HG03442 (cell line): ENCODE measurements around the gene CRKL.
"Not testable (repeated sequence)": the region's sequence is repeated elsewhere in the genome, so short reads cannot be mapped to it uniquely, and the experiment has no call there.

Experiments
- ATAC-seq: cut with Tn5 transposase; IDR thresholded peaks from one replicate; pipeline ENCODE4 v1.9.1; 2021; ENCODE audit warnings: mild to moderate bottlenecking, moderate library complexity; ENCODE audit not compliant: unreplicated experiment

CRKL gene, protein sequence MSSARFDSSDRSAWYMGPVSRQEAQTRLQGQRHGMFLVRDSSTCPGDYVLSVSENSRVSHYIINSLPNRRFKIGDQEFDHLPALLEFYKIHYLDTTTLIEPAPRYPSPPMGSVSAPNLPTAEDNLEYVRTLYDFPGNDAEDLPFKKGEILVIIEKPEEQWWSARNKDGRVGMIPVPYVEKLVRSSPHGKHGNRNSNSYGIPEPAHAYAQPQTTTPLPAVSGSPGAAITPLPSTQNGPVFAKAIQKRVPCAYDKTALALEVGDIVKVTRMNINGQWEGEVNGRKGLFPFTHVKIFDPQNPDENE

DNA sequence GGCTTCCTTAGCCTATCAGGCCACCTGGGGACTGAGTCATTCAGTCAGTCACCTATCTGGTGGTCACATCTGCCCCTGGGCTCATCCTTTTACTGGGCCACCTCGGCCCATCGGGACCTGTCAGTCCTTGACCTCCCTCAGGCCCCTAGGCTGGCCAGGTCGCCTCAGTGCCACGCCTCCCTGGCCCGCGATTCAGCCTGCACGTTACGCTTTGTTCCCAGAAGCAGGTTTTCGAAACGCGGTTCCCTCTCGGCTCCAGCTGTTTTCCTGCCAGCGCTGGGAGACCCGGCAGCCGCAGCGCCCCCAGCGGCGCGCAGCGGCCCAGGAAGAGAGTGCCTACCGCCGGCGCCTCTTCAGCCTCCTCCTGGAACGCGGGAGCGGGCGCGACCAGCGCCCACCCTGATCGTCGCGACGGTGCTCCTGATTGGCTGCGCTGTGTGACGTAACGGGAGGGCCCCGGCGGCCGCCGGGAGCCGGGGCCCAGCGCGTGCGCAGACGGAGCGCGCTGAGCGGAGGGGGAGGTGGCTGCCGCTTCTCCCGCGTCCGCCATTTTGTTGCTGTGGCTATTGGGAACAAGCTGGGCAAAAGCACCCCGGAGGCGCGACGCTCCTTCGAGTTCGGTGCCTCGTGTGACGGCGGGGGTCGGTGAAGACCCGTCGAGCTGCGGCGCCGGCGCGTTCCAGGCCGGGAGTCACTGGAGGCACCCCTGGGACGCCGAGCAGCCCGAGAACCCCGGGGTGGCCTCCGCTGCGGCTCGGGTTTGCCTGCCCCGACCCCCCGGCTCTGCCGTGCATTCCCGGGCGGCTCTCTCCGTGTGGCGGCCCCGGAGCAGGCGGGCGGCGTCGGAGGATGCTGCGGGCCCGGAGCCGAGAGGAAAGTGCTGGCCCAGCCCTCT, at the start of gene CRKL:
TSS of gene CRKL (plus strand) at position 492 of the 895 bp plus-strand sequence. CDS start 528 bp downstream, outside the sequence.
- peak; percentile 92 for ATAC-seq

DNA sequence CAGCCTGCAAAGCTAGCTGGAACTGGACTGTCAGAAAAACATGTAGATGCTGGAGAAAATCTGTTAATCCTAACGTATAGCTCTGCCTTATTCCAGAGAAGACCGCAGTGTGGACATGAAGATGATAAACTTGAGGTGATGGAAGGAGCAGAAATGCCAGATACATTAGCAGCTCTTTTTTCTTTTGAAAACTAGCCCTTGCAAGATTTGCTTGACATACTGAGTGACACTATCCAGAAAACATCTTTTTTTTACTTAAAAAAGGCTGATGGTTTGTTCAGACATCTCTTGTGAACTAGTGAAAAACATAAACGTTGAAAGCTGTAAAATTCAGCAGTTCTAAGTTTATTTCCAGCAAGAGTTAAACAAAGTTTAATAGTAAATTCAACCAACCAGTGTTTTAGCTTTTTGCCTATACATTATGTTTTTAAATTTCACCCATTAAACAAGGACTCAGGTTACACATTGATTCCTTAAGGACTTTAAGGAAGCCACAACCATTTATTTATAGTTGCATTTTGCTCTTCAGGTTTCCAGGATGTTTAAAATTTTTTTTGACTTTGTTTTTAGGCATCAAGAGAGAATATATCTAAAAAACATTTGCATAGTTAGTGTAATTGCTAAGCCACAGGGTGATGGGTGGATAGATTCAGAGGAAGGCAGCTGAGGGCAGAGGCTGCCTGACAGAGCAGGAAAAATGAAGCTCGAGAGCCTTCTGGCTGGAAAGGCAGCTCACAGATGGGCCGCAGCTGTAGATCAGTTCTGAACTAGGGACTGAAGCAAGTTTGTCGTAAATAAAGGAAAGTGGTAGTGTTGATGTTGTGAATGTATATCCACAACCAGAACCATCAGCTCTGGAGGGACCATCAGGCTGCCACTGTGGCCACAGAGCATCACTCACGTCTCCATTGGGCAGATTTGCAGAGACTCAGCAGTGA, 48.9 kb upstream of the CRKL start:
- no peak for ATAC-seq

DNA sequence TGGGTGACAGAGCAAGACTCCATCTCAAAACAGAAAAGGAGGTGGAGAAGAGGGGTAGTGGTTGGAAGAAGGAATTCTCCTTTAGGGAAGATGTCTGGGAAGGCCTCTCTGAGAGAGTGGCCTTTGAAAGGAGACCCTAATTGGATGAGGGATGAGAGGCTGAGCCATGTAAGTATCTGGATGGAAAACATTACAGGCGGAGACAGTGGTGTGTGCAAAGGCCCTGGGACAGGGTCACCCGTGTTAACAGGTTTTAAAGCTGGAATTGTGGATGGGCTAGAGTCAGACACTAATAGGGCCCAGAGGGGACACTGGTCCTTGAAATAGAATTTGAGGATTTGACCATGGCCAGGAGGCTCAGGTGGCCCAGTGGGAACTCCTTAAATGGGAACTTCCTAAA, 48.0 kb upstream of the CRKL start:
- ATAC-seq: no peak

DNA sequence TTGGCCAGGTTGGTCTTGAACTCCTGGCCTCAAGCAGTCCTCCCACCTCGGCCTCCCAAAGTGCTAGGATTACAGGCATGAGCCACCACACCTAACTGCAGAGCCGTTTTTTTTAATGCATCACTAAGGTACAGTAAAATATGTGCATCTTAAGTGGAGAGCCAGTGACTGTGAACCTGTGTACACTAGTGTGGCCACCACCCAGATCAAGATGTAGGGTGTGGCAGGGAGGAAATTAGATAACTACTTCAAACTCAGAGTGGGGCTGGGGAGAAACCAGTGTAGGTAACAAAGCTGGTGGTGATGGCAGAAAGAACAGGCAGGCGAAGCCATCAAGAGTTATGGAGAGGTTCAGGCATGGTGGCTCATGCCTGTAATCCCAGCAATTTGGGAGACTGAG, 44.0 kb upstream of the CRKL start:
- no peak for ATAC-seq

DNA sequence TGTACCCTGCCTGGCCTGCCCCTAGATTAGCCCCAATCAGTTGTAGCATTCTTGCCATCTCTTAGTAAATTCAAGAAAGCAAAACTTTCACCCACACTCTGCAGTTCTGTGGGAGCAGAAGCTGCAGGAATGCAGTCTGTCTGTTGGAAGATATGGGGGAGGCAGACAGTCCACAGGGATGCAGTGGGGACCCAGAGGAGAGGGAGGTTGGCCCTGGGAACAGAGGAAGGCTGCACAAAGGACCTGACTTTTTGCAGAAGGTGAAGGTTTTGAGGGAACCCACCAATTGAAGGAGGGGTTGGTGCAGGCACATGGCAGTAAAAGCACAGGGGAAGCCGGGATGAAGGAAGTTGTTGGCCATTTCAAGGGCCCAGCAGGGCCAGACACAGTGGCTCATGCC, 41.9 kb upstream of the CRKL start:
- no peak for ATAC-seq

DNA sequence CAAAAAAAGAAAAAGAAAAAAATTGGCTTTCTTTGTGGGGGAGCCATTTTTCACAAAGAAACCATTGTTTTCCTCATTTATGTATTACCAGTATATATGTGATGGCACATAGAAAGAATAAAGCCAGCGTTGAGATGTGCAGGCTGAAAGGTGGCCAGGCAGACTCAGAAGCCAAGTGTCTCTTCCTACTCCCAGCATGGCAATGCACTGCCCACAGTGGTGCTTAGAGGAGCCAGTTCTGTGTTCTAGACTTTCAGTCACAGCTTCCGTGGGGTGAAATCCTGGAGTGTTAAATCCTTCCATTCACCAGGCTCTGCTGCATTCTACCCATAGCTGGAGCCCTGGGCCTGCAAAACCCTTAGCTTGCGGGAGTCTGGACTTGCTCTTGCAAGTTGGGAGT, 39.5 kb upstream of the CRKL start:
- no peak for ATAC-seq

DNA sequence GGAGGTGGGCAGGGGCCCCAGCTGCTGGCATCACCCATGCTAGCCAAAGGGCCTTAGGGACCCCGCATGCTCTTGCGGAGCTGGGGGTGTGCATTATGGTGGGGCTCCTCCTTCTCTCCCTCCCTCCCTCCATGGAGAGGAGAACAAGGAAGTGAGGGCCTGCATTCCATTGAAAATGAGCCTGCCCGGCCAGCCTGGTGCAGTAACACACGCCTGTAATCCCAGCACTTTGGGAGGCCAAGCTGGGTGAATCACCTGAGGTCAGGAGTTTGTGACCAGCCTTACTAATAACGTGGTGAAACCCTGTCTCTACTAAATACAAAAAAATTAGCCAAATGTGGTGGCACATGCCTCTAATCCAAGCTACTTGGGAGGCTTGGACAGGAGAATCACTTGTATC, 36.0 kb upstream of the CRKL start:
- no peak for ATAC-seq

DNA sequence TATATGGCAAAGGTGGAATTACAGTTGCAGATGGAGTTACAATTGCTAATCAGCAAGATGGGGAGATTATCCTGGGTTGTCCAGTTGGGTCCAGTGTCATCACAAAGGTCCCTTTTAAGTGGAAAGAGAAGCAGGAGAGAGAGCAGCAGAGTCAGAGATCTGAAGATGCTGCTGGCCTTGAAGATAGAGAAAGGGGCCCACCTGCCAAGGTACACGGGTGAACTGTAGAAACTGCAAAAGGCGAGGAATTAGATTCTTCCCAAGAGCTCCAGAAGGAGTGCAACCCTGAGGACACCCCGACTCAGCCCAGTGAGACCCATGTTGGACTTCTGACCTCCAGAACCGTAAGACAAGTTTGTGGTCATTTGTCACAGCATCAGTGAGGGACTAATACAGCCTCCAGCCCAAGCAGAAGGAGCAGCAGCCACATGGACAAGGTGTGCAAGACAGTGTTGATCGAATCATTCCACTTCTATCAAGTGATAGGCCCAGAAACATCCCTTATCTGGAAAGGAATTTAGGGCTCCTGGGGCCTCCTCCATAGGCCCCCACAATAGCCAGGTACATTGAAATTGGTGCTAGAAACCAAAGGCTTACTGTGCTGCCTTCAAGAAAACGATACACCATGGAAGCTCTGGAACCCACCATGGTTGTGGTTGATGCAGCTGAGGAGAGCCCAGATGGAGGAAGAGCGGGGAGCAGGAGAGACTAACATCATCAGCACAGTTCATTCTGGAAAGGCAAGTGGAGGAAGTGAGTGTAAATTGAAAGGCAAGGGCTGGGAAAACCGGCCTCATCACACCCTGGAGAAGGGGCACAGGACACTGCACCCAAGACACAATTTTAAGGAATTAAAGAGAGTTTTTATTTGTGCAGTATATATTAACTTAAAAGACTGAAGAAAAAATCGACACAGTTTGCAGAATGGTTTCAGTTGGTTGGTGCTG, 35.1 kb upstream of the CRKL start:
- no peak for ATAC-seq

DNA sequence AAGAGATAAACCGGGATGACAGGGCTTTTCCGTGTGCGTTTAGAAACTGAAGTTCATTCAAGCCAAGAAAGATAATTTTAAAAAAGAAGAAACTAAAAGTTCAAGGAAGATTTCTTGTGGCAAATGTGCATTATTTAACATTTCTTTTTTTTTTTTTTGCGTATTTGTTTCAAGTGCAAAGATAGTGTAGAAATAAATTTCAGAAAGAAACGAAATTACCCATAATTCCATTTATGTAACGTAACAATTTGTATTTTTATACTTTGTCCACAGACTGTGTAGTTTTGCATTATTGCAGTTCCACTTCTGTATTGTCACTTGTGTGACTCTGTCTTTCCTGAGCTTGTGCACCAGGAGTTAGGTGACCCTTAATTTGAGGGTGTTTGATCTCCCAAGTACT, 34.4 kb upstream of the CRKL start:
- no peak for ATAC-seq

DNA sequence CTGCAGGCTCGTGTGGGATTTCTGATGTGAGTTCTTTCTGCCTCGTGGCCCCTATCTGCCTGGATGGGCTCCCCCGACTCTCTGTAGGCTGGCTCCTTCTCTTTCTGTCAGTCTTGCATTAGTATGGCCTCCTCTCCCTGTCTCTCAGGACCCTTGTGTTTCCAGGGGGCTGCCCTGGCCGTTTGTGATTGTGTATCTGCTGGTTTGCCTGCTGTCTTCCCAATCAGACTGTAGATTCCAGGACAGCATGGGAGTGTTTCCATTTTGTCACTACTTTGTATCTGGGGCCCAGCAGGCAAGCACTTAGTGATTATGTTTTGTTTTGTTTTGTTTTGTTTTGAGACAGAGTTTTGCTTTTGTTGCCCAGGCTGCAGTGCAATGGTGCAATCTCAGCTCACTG, 32.8 kb upstream of the CRKL start:
- no peak for ATAC-seq

DNA sequence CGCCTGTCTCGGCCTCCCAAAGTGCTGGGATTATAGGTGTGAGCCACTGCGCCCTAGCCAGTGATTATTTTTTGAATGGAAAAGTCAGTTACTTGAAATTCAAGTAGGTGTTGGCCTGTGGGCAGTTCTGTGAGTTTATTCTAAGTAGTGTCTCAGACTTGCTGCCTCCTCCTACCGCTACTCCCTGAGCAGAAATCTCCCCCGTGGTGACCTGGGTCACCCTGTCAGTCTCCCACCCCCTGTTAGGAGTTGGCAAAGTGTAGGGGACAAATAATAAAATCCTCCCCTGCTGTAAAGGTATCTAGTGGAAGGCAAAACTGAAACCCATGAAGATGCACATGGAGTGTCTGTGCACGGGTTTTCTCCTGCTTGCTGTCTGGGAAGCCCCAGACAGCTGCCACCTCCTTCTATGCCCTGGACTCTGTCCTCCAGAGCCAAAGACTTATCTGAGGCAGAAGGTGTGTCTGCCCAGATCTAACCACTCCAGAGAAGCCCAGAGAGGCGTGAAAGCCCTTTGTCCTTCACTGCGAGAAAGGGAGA, 32.1 kb upstream of the CRKL start:
- ATAC-seq: no peak

DNA sequence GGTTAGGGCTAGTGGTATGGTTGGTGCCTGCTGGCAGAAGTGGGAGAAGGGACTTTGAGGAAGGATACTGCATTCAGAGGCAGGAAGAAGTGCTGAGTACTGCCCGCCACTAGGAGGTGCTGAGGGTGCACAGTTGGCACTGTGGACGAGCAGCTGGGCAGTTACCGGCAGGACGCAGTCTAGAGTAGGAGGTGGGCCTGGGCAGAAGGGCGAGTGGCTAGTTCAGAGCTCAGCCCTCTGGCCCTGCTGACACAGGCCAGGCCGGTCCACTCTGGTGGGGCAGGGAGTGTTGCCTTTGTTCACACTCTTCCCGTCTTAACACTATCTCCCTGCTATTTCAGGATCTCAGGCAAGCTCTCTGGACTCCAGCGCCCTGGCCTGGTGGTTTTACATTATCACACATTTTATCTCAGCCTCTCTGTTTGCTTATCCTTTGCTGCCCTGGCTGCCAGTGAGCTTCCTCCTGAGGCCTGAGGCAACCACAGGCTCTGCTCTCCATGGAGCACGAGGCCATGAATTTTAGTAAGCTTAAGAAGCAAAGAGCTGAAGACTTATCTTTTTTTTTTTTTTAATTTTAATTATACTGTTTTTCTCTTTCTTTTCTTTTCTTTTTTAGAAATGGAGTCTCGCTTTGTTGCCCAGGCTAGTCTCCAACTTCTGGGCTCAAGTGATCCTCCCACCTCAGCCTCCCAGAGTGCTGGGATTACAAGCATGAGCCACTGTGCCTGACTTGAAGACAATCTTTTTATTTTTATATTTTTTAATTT, 31.5 kb upstream of the CRKL start:
- no peak for ATAC-seq

DNA sequence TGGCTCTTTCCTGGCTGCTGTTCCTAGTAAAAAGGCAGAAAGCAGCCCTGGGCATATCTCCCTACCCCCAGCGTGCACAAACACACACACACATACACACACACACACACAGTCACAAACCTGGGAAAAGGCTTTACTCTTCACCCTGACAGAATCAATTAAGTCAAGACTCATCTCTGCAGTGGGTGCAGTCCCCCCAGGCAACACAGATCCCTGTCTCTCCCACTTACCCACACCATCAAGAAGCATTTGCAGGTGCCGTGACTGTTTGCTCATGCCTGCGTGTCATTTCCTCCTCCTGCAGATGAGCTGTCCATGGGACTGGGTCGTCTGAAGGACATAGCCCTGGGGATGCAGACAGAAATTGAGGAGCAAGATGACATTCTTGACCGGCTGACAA, 29.8 kb upstream of the CRKL start:
- no peak for ATAC-seq

DNA sequence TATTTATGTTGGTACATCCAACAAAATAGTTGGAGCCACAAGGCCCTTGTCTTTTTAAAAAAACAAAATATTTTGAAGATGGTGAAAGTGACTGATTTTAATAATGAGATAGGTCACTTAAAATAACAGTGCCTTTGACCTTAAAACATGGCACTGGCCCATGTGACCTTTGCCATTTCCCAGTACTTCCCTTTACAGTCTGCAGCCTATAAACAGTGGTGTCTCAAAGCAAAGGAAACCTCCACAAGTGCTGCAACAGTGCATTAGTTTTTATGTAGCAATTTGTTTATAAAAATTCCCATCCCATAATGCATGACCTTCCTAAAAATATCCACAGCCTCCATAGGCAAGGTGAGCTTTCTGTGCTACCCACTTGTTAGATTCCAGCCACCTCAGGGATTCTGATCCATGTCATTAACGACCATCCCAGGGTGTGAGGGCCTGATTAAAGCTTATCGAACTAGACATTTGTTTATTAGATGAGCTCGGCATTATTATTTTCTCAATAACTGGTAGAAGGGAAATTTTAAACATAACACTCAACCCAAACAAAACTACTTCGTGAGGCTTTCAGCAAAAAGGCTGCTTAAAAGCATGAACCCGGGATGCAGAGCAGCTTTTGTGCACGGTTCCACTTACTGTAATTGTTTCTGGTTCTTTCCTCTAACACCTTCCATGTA, 28.0 kb upstream of the CRKL start:
- no peak for ATAC-seq

DNA sequence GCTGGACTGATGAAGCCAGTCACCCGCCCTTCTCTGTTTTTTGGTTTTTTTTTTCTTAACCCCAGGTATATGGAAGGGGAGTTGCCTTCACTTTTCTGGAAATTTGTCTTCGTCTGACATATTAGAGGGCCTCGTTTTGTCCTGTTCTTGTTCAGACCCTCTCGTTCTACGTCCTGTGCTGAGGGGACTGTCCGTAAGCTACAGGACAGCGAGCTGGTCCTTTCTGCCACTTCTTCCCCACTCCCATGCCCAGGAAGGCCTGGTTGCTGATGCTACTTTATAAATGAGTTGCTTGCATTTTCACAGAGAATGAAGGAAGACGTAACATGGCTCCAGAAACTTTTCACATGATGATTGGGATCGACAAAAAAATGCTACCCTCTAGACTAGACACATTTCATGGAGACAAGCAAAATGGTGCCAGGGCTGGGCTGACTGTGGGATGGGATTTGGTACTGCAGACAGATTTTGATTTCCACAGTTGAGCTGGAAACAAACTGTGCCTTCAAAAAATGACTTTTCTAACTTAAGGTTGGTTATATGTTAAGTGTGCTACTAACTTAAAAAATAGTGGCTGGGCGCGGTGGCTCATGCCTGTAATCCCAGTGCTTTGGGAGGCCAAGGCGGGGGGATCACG, 27.2 kb upstream of the CRKL start:
- ATAC-seq: no peak

DNA sequence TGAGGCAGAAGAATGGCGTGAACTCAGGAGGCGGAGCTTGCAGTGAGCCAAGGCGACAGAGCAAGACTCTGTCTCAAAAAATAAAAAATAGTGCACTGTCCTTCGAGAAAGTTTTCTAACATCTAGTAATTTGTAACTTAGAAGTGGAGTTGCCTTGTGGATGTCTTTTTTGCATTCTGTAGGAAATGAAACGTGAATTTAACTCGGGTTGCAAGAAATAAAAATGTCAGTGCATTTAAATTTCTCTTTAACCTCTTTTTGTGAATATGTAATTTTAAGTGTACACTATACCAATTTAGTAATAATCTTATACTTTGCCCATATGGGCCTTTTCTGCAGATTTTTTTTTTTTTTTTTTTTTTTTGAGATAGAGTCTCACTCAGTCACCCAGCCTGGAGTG, 26.2 kb upstream of the CRKL start:
- ATAC-seq: no peak

DNA sequence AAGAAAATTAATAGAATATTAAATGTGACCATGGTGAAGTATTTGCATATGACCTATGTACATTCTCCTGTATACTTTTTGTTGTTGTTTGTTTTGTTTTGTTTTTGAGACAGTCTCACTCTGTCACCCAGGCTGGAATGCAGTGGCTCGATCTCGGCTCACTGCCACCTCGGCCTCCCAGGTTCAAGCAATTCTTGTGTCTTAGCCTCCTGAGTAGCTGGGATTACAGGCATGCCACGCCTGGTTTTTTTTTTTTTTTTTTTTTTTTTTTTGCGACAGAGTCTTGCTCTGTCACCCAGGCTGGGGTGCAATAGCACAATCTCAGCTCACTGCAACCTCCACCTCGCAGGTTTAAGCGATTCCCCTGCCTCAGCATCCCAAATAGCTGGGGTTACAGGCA, 19.5 kb upstream of the CRKL start:
- not testable (repeated sequence) for ATAC-seq

DNA sequence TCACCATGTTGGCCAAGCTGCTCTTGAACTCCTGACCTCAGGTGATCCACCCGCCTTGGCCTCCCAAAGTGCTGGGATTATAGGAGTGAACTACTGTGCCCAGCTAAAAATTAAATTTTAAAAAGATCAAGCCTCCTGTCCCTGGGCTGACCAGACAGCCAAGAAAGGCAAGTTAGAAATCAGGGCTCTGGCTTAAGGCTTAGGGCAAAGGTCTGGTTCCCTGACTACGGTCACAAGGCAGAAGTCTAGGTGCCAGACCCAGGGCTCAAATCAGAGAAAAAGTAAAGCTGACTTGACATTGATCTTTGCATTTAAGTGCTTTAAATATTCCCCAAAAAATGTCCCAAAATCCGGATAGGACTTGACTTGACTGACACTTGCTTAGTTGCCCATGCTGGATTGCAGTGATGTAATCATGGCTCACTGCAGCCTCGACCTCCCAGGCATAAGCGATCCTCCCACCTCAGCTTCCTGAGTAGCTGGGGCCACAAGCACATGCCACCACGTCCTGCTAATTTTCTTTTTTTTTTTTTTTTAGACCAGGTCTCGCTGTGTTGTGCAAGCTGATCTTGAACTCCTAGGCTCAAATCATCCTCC, 17.3 kb upstream of the CRKL start:
- no peak for ATAC-seq
